ENCODE results near the gene SDR39U1. TPM values are rescaled to one million over a fixed set of nuclear protein-coding genes. Genes with fewer than 3 reads are reported as not detected.

The SDR39U1 gene
- polyA plus RNA-seq, 1 experiment = 43.4 TPM

DNA sequence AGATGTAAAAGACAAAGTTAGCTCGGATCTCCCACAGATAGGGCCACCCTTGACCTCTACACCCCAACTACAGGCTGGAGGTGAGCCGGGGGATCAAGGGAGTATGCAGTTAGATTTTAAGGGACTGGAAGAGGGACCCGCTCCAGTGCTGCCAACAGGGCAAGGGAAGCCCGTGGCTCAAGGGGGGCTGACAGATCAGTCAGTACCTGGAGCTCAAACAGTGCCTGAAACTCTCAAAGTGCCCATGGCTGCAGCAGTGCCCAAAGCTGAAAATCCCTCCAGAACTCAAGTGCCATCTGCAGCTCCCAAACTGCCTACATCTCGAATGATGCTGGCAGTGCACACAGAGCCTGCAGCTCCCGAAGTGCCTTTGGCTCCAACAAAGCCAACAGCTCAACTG, 33.4 kb downstream of the SDR39U1 start:
- Histone ChIP-seq H3K36me3 (ENCODE audit: control insufficient read depth, insufficient read depth, low read length) (no peaks in the 10 kb centered on the region; the same call in 1 of the 2 replicates), H3K27me3 (ENCODE audit: control insufficient read depth, insufficient read depth, low read length) (no peaks in the 10 kb centered on the region; the same call in 1 of the 2 replicates), H3K4me3 (ENCODE audit: low read depth, low read length) (no peak overlapping the region)
- ChIA-PET CTCF (interaction anchor here (0.9 to 9.7 kb wide), 6 partner anchors 10 to 78 kb away, joined by 3 to 107 read pairs (median 5); partner anchors contain the start of gene ADCY4), POLR2A (no interaction called here)
- TF ChIP-seq, protein P1, sequence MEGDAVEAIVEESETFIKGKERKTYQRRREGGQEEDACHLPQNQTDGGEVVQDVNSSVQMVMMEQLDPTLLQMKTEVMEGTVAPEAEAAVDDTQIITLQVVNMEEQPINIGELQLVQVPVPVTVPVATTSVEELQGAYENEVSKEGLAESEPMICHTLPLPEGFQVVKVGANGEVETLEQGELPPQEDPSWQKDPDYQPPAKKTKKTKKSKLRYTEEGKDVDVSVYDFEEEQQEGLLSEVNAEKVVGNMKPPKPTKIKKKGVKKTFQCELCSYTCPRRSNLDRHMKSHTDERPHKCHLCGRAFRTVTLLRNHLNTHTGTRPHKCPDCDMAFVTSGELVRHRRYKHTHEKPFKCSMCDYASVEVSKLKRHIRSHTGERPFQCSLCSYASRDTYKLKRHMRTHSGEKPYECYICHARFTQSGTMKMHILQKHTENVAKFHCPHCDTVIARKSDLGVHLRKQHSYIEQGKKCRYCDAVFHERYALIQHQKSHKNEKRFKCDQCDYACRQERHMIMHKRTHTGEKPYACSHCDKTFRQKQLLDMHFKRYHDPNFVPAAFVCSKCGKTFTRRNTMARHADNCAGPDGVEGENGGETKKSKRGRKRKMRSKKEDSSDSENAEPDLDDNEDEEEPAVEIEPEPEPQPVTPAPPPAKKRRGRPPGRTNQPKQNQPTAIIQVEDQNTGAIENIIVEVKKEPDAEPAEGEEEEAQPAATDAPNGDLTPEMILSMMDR (IDR thresholded peaks at IDR 0.05; ENCODE audit: insufficient read depth, low read depth, low read length) = no peak
- no peak for DNase-seq (ENCODE audit: low read depth)

DNA sequence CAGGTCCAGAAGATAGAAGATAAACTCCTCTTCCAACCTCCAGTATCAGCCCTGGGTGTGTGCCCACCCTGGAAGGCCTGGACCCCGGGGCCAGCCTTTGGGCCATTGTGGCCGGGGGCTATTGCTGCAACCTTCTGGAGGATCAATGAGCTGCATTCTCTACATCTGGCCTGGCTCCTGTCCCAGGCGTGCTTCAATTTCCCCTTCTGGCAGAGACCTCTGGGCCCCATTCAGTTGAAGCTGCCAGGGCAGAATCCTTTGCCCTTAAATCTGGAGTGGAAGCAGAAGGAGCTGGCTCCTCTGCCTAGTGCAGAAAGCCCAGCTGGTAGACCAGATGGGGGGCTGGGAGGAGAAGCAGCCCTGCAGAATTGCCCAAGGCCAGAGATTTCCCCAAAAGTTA, 33.8 kb downstream of the SDR39U1 start:
- ChIA-PET CTCF (interaction anchor here (0.9 to 9.7 kb wide), 5 partner anchors 10 to 78 kb away, joined by 3 to 107 read pairs (median 6); partner anchors contain the start of gene ADCY4), POLR2A (no interaction called here)
- DNase-seq (ENCODE audit: low read depth) = no peak
- TF ChIP-seq, protein P1 (IDR thresholded peaks at IDR 0.05; ENCODE audit: insufficient read depth, low read depth, low read length) = no peak
- no peaks in the 10 kb centered on the region; the same call in 1 of the 2 replicates for H3K36me3 ChIP-seq (ENCODE audit: control insufficient read depth, insufficient read depth, low read length)
- H3K27me3 ChIP-seq (ENCODE audit: control insufficient read depth, insufficient read depth, low read length) = no peaks in the 10 kb centered on the region; the same call in 1 of the 2 replicates
- no peak overlapping the region for H3K4me3 ChIP-seq (ENCODE audit: low read depth, low read length)

DNA sequence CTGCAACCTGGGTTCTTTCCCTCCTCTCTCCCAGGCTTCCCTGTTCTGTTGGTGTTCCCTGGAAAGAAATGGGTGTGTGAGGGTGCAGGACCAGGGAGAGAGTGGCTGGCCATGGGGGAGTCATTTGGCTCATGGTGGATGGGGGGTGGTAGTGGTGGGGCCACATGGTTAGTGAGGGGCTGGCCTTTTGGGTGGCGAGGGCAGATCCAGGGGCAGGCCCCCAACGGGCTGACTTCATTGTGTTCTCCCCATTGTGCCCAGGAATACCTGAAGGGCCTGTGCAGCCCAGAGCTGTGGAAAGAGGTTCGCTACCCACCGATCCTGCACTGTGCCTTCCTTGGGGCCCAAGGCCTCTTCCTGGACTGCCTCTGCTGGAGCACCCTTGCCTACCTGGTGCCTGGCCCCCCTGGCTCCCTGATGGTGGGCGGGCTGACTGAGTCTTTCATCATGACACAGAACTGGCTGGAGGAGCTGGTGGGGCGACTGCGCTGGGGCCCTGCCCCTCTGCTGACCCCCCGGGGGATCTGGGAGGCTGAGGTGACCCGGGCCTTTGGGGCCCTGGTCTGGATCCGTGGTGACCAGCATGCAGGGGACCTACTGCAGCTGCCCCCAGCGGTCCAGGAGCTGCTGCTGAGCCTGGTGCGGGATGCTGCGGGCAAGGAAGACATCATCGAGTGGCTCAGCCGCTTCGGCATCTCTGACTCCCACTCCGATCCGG, 34.8 kb downstream of the SDR39U1 start:
- TF ChIP-seq, protein P1 (IDR thresholded peaks at IDR 0.05; ENCODE audit: insufficient read depth, low read depth, low read length) = no peak
- DNase-seq (ENCODE audit: low read depth) = no peak
- Histone ChIP-seq H3K27me3 (ENCODE audit: control insufficient read depth, insufficient read depth, low read length) (no peaks in the 10 kb centered on the region; the same call in 1 of the 2 replicates), H3K36me3 (ENCODE audit: control insufficient read depth, insufficient read depth, low read length) (no peaks in the 10 kb centered on the region; the same call in 1 of the 2 replicates), H3K4me3 (ENCODE audit: low read depth, low read length) (no peak overlapping the region)
- ChIA-PET POLR2A (no interaction called here), CTCF (interaction anchor here (1.3 to 9.7 kb wide), 5 partner anchors 16 to 77 kb away, joined by 3 to 107 read pairs (median 9); partner anchors contain the start of genes ADCY4 and KHNYN)

GRCh38 chr14:24406416-24406815, 36.2 kb downstream of the SDR39U1 start:
- TF ChIP-seq, protein P1 (IDR thresholded peaks at IDR 0.05; ENCODE audit: insufficient read depth, low read depth, low read length) = no peak
- ChIA-PET POLR2A (no interaction called here), CTCF (interaction anchor here (1.3 to 9.7 kb wide), 7 partner anchors 10 to 75 kb away, joined by 3 to 107 read pairs (median 6); partner anchors contain the start of genes ADCY4 and KHNYN)
- Histone ChIP-seq H3K4me3 (ENCODE audit: low read depth, low read length) (no peak overlapping the region), H3K36me3 (ENCODE audit: control insufficient read depth, insufficient read depth, low read length) (peaks cover 2% of the 10 kb centered on the region; the same call in 1 of the 2 replicates), H3K27me3 (ENCODE audit: control insufficient read depth, insufficient read depth, low read length) (no peaks in the 10 kb centered on the region; the same call in 1 of the 2 replicates)
- no peak for DNase-seq (ENCODE audit: low read depth)

GRCh38 chr14:24404814-24405213, 37.8 kb downstream of the SDR39U1 start:
- Histone ChIP-seq H3K4me3 (ENCODE audit: low read depth, low read length) (no peak overlapping the region), H3K27me3 (ENCODE audit: control insufficient read depth, insufficient read depth, low read length) (no peaks in the 10 kb centered on the region; the same call in 1 of the 2 replicates), H3K36me3 (ENCODE audit: control insufficient read depth, insufficient read depth, low read length) (peaks cover 2% of the 10 kb centered on the region; the same call in 1 of the 2 replicates)
- DNase-seq (ENCODE audit: low read depth) = no peak
- ChIA-PET CTCF (interaction anchor here (0.8 to 4.0 kb wide), 5 partner anchors 8 to 71 kb away, joined by 3 to 28 read pairs (median 4); partner anchors contain the start of gene KHNYN), POLR2A (no interaction called here)
- TF ChIP-seq, protein P1 (IDR thresholded peaks at IDR 0.05; ENCODE audit: insufficient read depth, low read depth, low read length) = no peak

Measured in BJ (cell line).